ENCODE data around the gene CLCNKB.
"Not testable (repeated sequence)": the region's sequence is repeated elsewhere in the genome, so short reads cannot be mapped to it uniquely, and the experiment has no call there.

Gene CLCNKB

DNA sequence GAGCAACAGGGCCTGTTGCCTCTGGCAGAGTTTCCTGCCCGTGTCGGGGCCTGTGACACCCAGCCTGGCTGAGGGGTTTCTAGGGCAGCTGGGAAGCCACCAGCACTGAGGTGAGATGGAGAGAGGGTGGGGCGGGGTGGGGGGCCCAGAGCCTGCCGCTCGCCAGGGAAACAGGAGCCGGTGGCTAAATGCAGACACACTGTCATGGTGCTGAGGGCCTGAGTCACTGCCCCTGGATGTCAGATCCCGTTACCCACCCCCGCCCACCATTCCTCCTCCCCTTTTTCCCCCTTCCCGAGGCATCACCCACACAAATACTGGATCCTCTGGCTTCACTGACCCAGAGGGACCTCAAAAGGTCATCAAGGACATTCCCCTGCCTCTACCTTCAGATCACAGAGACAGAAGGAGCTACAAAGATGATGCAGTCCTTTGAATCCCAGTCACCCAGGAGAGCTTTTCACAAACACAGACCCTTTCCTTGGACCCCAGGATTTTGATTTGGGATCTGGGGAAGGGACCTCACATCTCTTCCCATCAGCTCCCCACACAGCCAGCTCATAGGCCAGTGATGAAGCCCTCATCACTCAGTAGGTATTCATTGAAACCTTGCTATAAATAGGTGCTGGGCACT, 23.8 kb upstream of the CLCNKB start:
- H3K4me3 ChIP-seq (ENCODE audit: low read length), result no peak overlapping the region
- TF ChIP-seq ZNF274 (IDR thresholded peaks at IDR 0.05; ENCODE audit: low read depth, low read length), result no peak

DNA sequence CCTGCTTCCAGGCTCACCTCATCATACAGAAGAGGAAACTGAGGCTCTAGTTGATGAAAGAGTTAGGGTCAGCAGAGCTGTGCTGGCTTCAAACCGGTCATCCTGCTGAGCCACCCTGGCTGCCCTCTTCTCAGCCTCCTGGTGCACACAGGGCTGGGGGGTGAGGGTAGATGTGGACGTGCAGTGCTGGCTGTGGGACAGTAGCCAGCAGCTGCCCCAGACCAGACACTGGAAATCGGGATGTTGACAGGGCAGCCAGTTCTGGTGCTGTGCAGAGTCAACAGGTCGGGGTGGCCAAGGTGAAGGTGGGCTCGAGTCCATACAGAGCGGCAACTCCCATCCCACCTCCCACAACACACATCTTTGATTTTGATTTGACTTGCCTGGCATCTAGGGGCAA, 23.3 kb upstream of the CLCNKB start:
- H3K4me3 ChIP-seq (ENCODE audit: low read length), result no peak overlapping the region
- TF ChIP-seq ZNF274 (IDR thresholded peaks at IDR 0.05; ENCODE audit: low read depth, low read length), result no peak

DNA sequence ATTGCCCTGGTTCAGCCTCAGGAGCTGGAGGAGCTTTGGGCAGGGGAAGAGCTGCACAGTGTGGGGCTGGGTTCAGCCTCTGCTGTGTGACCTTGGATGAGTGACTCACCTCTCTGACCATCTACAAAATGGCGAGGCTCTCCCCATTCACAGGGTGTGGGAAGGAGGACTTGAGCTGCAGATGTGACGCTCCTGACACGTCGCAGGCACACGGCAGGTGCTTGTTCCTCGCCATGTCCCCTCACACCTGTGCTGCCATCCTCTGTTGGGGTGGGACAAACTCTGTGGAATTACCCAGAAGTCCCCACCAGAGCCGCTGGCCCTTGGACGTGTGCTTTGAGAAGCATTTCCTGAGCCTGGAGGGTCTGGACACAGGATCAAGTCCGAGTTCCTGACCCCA, 22.7 kb upstream of the CLCNKB start:
- not testable (repeated sequence) for H3K4me3 ChIP-seq (ENCODE audit: low read length)

DNA sequence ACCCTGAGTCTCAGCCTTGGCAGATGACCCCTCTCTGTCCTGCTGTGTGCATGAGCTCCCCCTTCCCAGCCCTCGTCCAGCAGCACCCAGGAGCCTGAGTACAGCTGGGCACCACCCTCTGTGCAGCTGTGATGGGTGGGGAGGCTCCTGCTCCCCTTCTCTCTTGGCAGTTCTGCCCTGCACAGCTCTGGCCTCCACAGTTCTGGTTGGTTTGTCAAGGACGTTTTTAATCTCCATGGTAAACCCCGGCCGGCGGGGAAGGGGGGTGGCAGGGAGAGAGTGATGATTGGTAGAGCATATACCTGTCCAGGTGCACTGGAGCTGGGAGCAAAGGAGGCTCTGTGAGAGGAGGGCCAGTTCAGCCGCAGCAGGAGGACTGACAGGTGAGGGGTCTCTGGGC, 21.9 kb upstream of the CLCNKB start, which contains the start of gene CLCNKA:
Gene CLCNKA, plus strand, starts transcription at position 356 of the 400 bp plus-strand sequence. CDS start 584 bp downstream, outside the sequence.
- no peak for TF ChIP-seq ZNF274 (IDR thresholded peaks at IDR 0.05; ENCODE audit: low read depth, low read length)

DNA sequence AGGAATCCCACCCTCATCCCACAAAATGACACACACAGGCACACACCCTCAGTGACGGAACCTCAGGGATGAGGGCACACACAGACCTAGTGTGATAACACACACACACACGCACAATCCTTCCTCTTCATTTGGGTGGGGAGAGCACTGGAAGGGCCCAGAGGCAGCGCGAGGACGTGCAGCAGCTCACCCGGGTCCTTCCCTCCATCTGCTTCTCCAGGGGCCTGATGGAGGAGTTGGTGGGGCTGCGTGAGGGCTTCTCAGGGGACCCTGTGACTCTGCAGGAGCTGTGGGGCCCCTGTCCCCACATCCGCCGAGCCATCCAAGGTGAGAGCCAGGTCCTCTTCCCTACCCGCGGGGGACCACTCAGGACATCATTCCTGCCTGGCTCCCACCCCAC, 21.2 kb upstream of the CLCNKB start:
- TF ChIP-seq ZNF274 (IDR thresholded peaks at IDR 0.05; ENCODE audit: low read depth, low read length), result no peak
- no peak overlapping the region for H3K4me3 ChIP-seq (ENCODE audit: low read length)

More for the DNA sequence above, 21.9 kb upstream of the CLCNKB start, which contains the start of gene CLCNKA:
- H3K4me3 ChIP-seq (ENCODE audit: low read length), result no peak within 1 kb of the TSS

DNA sequence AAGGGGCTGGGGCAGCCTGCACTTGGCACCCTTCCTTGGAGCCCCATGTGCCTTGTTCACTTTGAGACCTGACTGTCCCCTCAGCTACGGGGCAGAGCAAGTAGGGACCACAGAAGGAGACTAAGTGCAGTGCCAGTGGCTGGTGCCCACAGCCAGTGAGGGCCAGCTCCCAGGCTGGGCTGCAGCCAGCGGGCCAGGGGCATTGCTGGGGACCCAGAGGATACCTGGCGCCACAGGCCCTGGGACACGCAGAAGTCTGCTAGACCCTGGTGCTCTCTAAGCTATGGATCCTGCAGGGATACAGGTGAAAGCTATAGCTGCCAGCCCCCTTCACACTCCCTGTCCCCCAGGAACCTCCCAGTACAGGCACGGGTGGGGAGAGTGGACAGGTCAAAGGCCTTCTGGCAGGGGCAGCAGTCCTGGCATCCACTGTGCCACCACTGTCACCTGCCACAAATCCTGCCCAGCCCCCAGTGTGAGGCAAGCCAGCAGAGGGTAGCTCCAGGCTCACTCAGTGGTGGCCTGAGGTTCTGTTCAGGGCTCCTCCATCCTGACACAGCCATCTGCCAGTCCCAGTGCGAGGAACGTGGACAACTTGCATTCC, 20.4 kb upstream of the CLCNKB start:
- no peak for TF ChIP-seq ZNF274 (IDR thresholded peaks at IDR 0.05; ENCODE audit: low read depth, low read length)
- H3K4me3 ChIP-seq (ENCODE audit: low read length), result no peak overlapping the region

DNA sequence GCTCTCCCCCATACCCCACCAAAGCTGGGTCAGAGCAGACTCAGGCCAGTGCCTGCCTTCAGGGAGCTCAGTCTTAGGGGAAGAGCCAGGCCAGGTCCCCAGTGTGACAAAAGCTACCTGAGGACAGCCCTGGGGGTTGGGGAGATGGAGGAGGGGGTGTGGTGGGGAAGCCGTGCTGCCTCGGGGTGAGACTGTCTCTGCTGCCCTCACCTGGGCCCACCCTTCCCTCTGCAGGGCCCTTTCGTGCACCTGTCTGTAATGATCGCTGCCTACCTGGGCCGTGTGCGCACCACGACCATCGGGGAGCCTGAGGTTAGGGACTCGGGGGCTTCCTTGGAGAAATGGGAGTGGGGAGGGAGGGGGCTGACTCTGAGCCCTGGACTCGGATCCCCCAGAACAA, 17.3 kb upstream of the CLCNKB start:
- H3K4me3 ChIP-seq (ENCODE audit: low read length), result not testable (repeated sequence)

DNA sequence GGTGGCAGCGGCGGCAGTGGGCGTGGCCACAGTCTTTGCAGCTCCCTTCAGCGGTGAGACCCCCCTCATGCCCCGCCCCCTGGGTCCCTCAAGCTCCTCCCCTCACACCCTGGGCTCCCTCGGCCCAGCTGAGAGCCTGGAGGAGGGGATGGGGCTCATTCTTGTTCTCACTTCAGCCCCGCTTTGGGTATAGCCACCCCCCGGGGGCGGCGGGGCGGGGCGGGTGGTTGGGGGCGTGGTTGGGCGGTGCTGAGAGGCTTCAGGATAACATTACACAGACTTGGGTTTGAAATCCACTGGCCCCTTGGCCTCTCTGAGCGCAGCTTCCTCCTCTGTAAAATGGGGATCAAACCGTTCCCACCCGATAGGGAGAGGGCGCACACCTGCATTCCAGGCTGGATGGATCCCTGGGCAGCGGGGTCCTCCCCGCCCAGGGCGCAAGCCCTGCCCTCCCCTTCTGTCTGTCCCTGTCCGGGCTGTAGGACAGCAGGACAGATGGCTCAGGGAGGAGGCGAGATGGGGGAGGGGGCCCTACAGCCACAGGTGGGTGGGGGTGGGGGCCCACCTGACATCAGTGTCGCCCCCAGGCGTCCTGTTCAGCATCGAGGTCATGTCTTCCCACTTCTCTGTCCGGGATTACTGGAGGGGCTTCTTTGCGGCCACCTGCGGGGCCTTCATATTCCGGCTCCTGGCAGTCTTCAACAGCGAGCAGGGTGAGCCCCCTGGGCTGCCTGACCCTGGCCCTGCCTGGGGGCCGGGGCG, 16.7 kb upstream of the CLCNKB start:
- no peak for TF ChIP-seq ZNF274 (IDR thresholded peaks at IDR 0.05; ENCODE audit: low read depth, low read length)
- H3K4me3 ChIP-seq (ENCODE audit: low read length), result no peak overlapping the region

DNA sequence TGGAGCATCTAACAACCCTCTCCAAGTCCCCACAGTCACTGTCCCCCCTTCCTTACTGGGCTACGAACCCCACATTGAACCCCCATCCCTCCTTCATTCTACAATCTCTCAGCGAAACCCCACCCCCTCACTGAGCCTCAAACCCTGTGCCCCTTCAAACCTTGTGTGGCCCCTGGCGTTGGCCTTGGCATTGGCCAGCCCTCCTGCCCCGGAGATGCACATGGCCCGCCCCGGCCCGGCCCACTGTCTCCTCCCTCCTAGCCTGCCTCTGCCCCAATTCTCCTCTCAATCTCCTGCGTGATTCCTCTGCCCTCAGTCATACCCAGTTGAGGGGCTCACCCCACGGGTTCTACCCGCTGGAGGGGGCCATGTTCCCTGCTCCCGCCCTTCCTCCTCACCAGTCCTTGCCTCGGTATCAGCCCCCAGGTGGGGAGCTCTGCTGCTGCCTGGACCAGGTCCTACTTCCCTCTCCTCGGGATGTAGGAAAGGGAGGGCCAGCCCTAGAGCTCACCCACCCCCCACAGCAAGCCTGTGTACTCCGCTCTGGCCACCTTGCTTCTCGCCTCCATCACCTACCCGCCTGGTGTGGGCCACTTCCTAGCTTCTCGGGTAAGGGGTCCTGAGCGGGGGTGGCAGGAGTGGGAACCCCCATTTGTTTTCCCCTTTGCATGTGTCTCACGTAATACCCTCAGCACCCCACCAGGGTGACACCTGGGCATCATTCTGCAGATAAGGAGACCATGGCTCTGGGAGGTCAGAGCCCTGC, 15.2 kb upstream of the CLCNKB start:
- no peak for TF ChIP-seq ZNF274 (IDR thresholded peaks at IDR 0.05; ENCODE audit: low read depth, low read length)
- H3K4me3 ChIP-seq (ENCODE audit: low read length), result no peak overlapping the region

DNA sequence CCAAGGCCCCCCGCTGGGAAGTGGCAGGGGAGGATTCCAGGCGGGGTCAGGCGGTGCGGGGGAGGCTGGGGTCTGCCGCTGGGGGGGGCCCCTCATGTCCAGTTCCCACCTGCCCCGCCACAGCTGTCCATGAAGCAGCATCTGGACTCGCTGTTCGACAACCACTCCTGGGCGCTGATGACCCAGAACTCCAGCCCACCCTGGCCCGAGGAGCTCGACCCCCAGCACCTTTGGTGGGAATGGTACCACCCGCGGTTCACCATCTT, 14.6 kb upstream of the CLCNKB start:
- not testable (repeated sequence) for H3K4me3 ChIP-seq (ENCODE audit: low read length)

DNA sequence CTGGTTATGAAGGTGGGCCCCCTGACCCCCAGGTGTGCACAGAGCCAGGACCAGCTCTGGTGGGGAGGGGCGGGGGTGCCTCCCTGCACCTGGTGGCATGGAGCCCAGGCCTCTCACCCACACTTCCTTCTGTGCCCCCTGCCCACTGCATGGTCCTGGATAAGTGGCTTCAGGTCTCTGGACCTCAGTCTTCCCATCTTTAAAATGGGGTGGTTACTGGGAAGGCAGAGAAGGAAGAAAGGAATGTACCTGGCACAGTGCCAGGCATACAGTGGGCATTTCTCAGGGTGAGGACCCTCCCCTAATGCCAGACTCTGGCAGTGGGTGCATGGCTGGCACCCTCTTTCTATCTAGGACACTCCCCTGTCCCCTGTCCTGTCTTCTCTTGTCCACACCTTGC, 14.3 kb upstream of the CLCNKB start:
- TF ChIP-seq ZNF274 (IDR thresholded peaks at IDR 0.05; ENCODE audit: low read depth, low read length), result no peak
- no peak overlapping the region for H3K4me3 ChIP-seq (ENCODE audit: low read length)

DNA sequence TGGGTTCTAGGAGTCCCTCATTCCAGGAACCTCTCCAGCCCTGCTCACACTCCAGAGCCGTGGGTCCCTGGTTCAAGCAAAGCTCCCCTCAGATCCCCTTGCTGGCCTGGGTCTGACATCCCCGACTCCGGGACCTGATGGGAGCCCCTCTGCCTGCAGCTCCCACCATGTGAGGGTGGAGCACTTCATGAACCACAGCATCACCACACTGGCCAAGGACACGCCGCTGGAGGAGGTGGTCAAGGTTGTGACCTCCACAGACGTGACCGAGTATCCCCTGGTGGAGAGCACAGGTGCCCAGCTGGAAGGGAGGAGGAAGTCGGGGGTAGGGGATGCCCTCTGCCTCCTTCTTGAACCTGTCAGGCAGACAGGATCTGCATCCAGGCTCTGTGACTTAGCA, 12.0 kb upstream of the CLCNKB start:
- no peak overlapping the region for H3K4me3 ChIP-seq (ENCODE audit: low read length)
- no peak for TF ChIP-seq ZNF274 (IDR thresholded peaks at IDR 0.05; ENCODE audit: low read depth, low read length)

DNA sequence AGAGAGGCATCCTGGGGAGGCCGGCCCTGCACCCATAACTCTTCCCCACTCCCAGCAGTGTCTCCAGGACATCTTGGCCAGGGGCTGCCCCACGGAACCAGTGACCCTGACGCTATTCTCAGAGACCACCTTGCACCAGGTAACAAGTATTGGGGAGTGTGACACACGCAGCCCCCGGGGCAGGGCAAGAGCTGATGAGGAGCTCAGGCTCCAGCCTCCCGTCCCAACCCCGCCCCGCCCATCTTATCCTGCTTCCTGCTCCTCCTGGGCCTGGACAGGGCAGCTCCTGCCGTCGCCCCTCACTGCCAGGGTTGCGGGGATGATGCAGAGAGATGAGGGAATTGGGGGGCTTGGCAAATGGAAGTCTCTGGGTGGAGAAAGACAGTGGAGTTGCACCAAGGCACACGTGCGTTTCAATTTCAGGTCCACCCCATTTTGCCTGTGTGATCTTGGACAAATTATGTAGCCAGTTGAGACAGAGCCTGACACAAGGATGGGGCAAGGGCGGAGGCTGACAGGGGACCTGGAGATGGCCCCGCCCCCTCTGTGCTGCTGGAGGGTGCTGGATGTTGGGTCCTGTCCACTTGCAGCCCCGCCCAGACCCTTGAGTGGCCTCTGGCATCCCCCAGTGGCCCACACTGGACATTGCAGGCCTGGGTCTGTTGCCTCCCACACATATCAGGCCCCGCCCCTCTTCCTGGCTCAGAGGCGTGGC, 11.0 kb upstream of the CLCNKB start:
- H3K4me3 ChIP-seq (ENCODE audit: low read length), result no peak overlapping the region
- TF ChIP-seq ZNF274 (IDR thresholded peaks at IDR 0.05; ENCODE audit: low read depth, low read length), result no peak

DNA sequence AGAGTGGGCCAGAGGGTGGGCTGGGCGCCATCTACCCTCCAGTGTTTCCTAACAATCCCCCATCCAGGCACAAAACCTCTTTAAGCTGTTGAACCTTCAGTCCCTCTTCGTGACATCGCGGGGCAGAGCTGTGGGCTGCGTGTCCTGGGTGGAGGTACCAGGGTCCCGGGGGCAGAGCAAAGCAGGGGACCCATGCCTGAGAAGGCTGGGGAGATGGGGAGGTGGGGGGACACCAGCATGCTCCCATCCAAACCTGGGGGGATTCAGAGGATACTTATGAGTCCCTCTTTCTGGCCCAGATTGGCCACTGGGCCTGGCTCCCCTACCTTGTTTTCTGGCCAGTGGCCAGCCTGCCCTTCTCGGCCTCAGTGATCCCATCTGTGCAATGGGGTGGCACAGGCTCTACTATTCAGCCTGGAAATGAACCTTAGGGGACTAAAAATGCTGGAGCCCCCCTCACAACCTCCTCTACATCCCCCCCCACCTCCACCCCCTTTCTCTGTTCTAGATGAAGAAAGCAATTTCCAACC, 10.4 kb upstream of the CLCNKB start:
- not testable (repeated sequence) for H3K4me3 ChIP-seq (ENCODE audit: low read length)

DNA sequence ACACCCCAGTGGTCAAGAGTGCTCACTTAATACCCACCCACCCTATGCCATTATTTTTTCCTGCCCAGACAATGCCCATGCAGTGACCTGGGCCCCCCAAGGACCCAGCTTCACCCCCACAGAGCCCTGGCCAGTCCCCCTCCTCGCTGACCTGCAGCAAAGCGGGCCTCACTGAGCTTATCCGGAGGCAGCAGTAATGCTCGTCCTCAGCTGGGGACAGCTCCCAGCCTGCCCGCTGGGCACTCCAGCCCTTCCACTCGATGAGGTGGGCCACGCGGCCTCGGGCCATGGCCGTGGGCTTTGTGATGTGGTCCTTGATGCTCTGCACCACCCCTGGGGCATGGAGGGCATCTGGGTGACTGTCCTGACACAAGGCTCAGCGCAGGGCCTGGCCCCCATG, 7.1 kb upstream of the CLCNKB start:
- not testable (repeated sequence) for H3K4me3 ChIP-seq (ENCODE audit: low read length)
